ENCODE data around the gene CHPF.

- TF ChIP-seq CTCF (conservative IDR thresholded peaks at IDR 0.05; ENCODE audit: low read length) (no peak), EZH2phosphoT487 (IDR thresholded peaks at IDR 0.05; ENCODE audit: borderline replicate concordance, low read depth, low read length) (no peak)
These were observed 29.8 kb downstream of the CHPF start for GRCh38 chr2:219513787-219514186.

Measured in OCI-LY7 (cell line).